PC-3 (cell line): ENCODE data around the gene CXXC1.

Experiments
- CTCF ChIP-seq: fragments of 300-600 bp; sonication (generic); conservative IDR thresholded peaks from 2 replicates; pipeline ENCODE4 v1.5.1; 2017; ENCODE audit warnings: antibody characterized with exemption, low read depth, mild to moderate bottlenecking, low read length
- EZH2 ChIP-seq: fragments of 300-600 bp; sonication (generic); IDR thresholded peaks from one replicate; pipeline ENCODE4 v1.6.1; 2017; ENCODE audit warnings: antibody characterized with exemption, mild to moderate bottlenecking, low read length; ENCODE audit not compliant: unreplicated experiment
- EZH2phosphoT487 ChIP-seq: fragments of 300-600 bp; sonication (generic); IDR thresholded peaks from 2 replicates; pipeline ENCODE4 v1.6.1; 2018; ENCODE audit warnings: mild to moderate bottlenecking, antibody characterized with exemption, low read length, borderline replicate concordance

GRCh38 chr18:50240080-50240563 lies 47.4 kb downstream of the CXXC1 start:
- no peak for TF ChIP-seq CTCF
- TF ChIP-seq EZH2phosphoT487 = no peak
- TF ChIP-seq EZH2 = no peak
